Muscle of leg (tissue), 11 donors: Measurements from ENCODE around the gene KIF22. TPM values are rescaled to one million over a fixed set of nuclear protein-coding genes. Genes with fewer than 3 reads are reported as not detected.
"Not testable (repeated sequence)": the region's sequence is repeated elsewhere in the genome, so short reads cannot be mapped to it uniquely, and the experiment has no call there.

Experiments used
- DNase-seq: peaks from one replicate; pipeline ENCODE4 v3.0.0; 2013
- H3K27ac ChIP-seq: one replicate; pipeline ENCODE4 v1.5.1; 2013; ENCODE audit warnings: mild to moderate bottlenecking, low read length, control low read depth
- H3K27me3 ChIP-seq: one replicate; pipeline ENCODE4 v1.6.1; 2013; ENCODE audit warnings: low read length; ENCODE audit not compliant: control insufficient read depth, insufficient read depth
- H3K36me3 ChIP-seq: one replicate; pipeline ENCODE4 v1.6.1; 2013; ENCODE audit warnings: low read length; ENCODE audit not compliant: control insufficient read depth, insufficient read depth
- H3K4me1 ChIP-seq: one replicate; pipeline ENCODE4 v1.6.1; 2013; ENCODE audit warnings: low read length; ENCODE audit not compliant: control insufficient read depth, insufficient read depth
- H3K4me3 ChIP-seq: one replicate; pipeline ENCODE4 v1.5.1; 2013; ENCODE audit warnings: low read length, control low read depth
- H3K9me3 ChIP-seq: replicated peaks from 2 replicates; pipeline ENCODE4 v1.6.1; 2013; ENCODE audit warnings: low read depth, low read length; ENCODE audit not compliant: control insufficient read depth
- WGBS: methylation state at CpG from one replicate; pipeline ENCODE4 v1.1.5; 2013; ENCODE audit warnings: missing lambda C conversion rate; ENCODE audit not compliant: insufficient coverage; 5-methylcytosine and 5-hydroxymethylcytosine counted together
- polyA plus RNA-seq, 8 donors: library from polyadenylated mRNA; unstranded; fragments of 120-200 nt; gene quantifications; one replicate each; pipeline versions ENCODE4 v1.2.1 to v1.2.3, GENCODE V29; 2013; ENCODE audit warnings: inconsistent platforms in 1 of 8, low replicate concordance in 1 of 8; ENCODE audit not compliant: insufficient read length in 8 of 8, insufficient read depth in 1 of 8
- total RNA-seq: library from RNA; stranded (reverse); fragments of 120-200 nt; gene quantifications from one replicate; pipeline ENCODE4 v1.2.4, GENCODE V29; 2013

KIF22 gene
- total and polyA plus RNA-seq, 9 donors = 26.2 to 43.0 (median 39.3) TPM

- Histone ChIP-seq H3K36me3 (no peaks in the 10 kb centered on the region), H3K9me3 (no peaks in the 10 kb centered on the region), H3K4me1 (no peaks in the 10 kb centered on the region), H3K27ac (no peak overlapping the region), H3K27me3 (peaks cover 3% of the 10 kb centered on the region), H3K4me3 (no peak overlapping the region)
- WGBS = 82% methylated on average over 9 of the region's 15 CpGs
- no peak for DNase-seq
Measured at GRCh38 chr16:29765167-29766032, 25.2 kb upstream of the KIF22 start.

GRCh38 chr16:29766571-29766970 lies 24.0 kb upstream of the KIF22 start:
- peaks cover 3% of the 10 kb centered on the region for H3K27me3 ChIP-seq
- DNase-seq = no peak
- WGBS = no CpG with 5 or more reads among the region's 3 CpGs
- no peaks in the 10 kb centered on the region for H3K4me1 ChIP-seq
- no peak overlapping the region for H3K4me3 ChIP-seq
- H3K9me3 ChIP-seq = no peaks in the 10 kb centered on the region
- no peak overlapping the region for H3K27ac ChIP-seq
- H3K36me3 ChIP-seq = no peaks in the 10 kb centered on the region

GRCh38 chr16:29767062-29767461 lies 23.5 kb upstream of the KIF22 start:
- H3K4me1 ChIP-seq = no peaks in the 10 kb centered on the region
- no peak overlapping the region for H3K27ac ChIP-seq
- 97% methylated on average over 2 of the region's 3 CpGs for WGBS
- DNase-seq = no peak
- no peaks in the 10 kb centered on the region for H3K36me3 ChIP-seq
- H3K27me3 ChIP-seq = peaks cover 3% of the 10 kb centered on the region
- H3K9me3 ChIP-seq = no peaks in the 10 kb centered on the region
- H3K4me3 ChIP-seq = no peak overlapping the region

- WGBS = 80% methylated on average over 1 of the region's 2 CpGs
- no peaks in the 10 kb centered on the region for H3K27me3 ChIP-seq
Measured at GRCh38 chr16:29769507-29769906, 21.0 kb upstream of the KIF22 start.

GRCh38 chr16:29770250-29770929 lies 20.2 kb upstream of the KIF22 start:
- no peak overlapping the region for H3K4me3 ChIP-seq
- no peaks in the 10 kb centered on the region for H3K27me3 ChIP-seq
- no peaks in the 10 kb centered on the region for H3K36me3 ChIP-seq
- no peak overlapping the region for H3K27ac ChIP-seq
- no peaks in the 10 kb centered on the region for H3K9me3 ChIP-seq
- 67% methylated on average over 1 of the region's 7 CpGs for WGBS
- H3K4me1 ChIP-seq = no peaks in the 10 kb centered on the region
- DNase-seq = no peak

More at GRCh38 chr16:29769507-29769906, 21.0 kb upstream of the KIF22 start:
- no peaks in the 10 kb centered on the region for H3K4me1 ChIP-seq
- H3K9me3 ChIP-seq = no peaks in the 10 kb centered on the region
- no peaks in the 10 kb centered on the region for H3K36me3 ChIP-seq
- no peak for DNase-seq
- H3K4me3 ChIP-seq = no peak overlapping the region
- H3K27ac ChIP-seq = no peak overlapping the region

GRCh38 chr16:29772330-29772729 lies 18.2 kb upstream of the KIF22 start:
- WGBS = 94% methylated on average over 6 of the region's 7 CpGs
- H3K4me1 ChIP-seq, H3K27me3 ChIP-seq, H3K36me3 ChIP-seq, DNase-seq, H3K4me3 ChIP-seq, H3K9me3 ChIP-seq, H3K27ac ChIP-seq: not testable (repeated sequence)

- no peak for DNase-seq
- Histone ChIP-seq H3K27ac (no peak overlapping the region), H3K4me3 (no peak overlapping the region), H3K9me3 (no peaks in the 10 kb centered on the region), H3K4me1 (no peaks in the 10 kb centered on the region), H3K36me3 (no peaks in the 10 kb centered on the region), H3K27me3 (no peaks in the 10 kb centered on the region)
- 92% methylated on average over 1 of the region's 5 CpGs for WGBS
Measured at GRCh38 chr16:29774730-29775129, 15.8 kb upstream of the KIF22 start.

GRCh38 chr16:29775742-29776408 lies 14.7 kb upstream of the KIF22 start:
- no peaks in the 10 kb centered on the region for H3K9me3 ChIP-seq
- no peak overlapping the region for H3K27ac ChIP-seq
- H3K4me1 ChIP-seq = no peaks in the 10 kb centered on the region
- no peak overlapping the region for H3K4me3 ChIP-seq
- no peaks in the 10 kb centered on the region for H3K36me3 ChIP-seq
- 85% methylated on average over 2 of the region's 4 CpGs for WGBS
- H3K27me3 ChIP-seq = peaks cover 5% of the 10 kb centered on the region
- no peak for DNase-seq

GRCh38 chr16:29777576-29778350 lies 12.8 kb upstream of the KIF22 start, which contains the start of gene ZG16:
Gene ZG16 (plus strand): TSS chr16:29778256. CDS start chr16:29779267, 1,011 bp downstream.
- H3K4me1 ChIP-seq = no peaks in the 10 kb centered on the region
- peaks cover 8% of the 10 kb centered on the region for H3K27me3 ChIP-seq
- H3K36me3 ChIP-seq = no peaks in the 10 kb centered on the region
- H3K9me3 ChIP-seq = no peaks in the 10 kb centered on the region
- DNase-seq = no peak
- H3K27ac ChIP-seq = no peak within 1 kb of the TSS
- WGBS = 77% methylated on average over 5 of the region's 10 CpGs
- no peak within 1 kb of the TSS for H3K4me3 ChIP-seq
